Activated T-cell treated with anti-CD3 and anti-CD28 coated beads, Interleukin-2, amount 50 U/mL, for 72 hours (primary cell): Measurements from ENCODE around the gene ITGB2. TPM values are rescaled to one million over a fixed set of nuclear protein-coding genes. Genes with fewer than 3 reads are reported as not detected.

Source experiments
- ATAC-seq, 2 donors: fragments of 150-1000 bp; cut with Tn5 transposase; replicated peaks in 1 of 2; 2 replicates each; pipeline ENCODE4 v1.10.0; 2021; ENCODE audit warnings: moderate library complexity in 2 of 2, mild to moderate bottlenecking in 1 of 2
- DNase-seq, 2 donors: peaks; one replicate each; pipeline ENCODE4 v3.0.0; 2021 to 2022; ENCODE audit warnings: mixed read lengths in 1 of 2
- H3K27ac Mint-ChIP-seq: one replicate; pipeline ENCODE4 v1.8.0; 2022; ENCODE audit warnings: mild to moderate bottlenecking, moderate library complexity, mixed read lengths
- H3K27me3 Mint-ChIP-seq: one replicate; pipeline ENCODE4 v1.8.0; 2022; ENCODE audit warnings: low read depth, mixed read lengths
- H3K36me3 Mint-ChIP-seq, 2 donors: one replicate each; pipeline ENCODE4 v1.8.0; 2022; ENCODE audit warnings: mixed read lengths in 2 of 2, mild to moderate bottlenecking in 1 of 2; ENCODE audit not compliant: insufficient read depth in 2 of 2
- H3K4me1 Mint-ChIP-seq: one replicate; pipeline ENCODE4 v1.8.0; 2022; ENCODE audit warnings: low read depth, mixed read lengths
- H3K4me3 Mint-ChIP-seq, 2 donors: one replicate each; pipeline ENCODE4 v1.8.0; 2022; ENCODE audit warnings: mild to moderate bottlenecking in 2 of 2, mixed read lengths in 2 of 2, moderate library complexity in 2 of 2
- H3K9me3 Mint-ChIP-seq, 2 donors: one replicate each; pipeline ENCODE4 v1.8.0; 2022; ENCODE audit warnings: mixed read lengths in 2 of 2
- total RNA-seq, 2 donors: library from RNA; stranded (reverse); gene quantifications; one replicate each; pipeline ENCODE4 v1.2.3, GENCODE V29; 2022

Gene ITGB2
- total RNA-seq, 2 donors from 2014 or later = 248 to 287 TPM

- no peak for ATAC-seq
- Mint-ChIP-seq H3K27ac (no peak overlapping the region), H3K36me3 (no peaks in the 10 kb centered on the region), H3K9me3 (no peaks in the 10 kb centered on the region), H3K4me3 (no peak overlapping the region), H3K27me3 (no peaks in the 10 kb centered on the region), H3K4me1 (peaks cover 9% of the 10 kb centered on the region)
- no peak for DNase-seq
Observed at GRCh38 chr21:44842721-44843445, 77.8 kb downstream of the ITGB2 start.

GRCh38 chr21:44842087-44842486 is 78.6 kb downstream of the ITGB2 start:
- H3K4me3 Mint-ChIP-seq = no peak overlapping the region
- ATAC-seq (no peak), DNase-seq (no peak)
- peaks cover 9% of the 10 kb centered on the region for H3K4me1 Mint-ChIP-seq
- no peak overlapping the region for H3K27ac Mint-ChIP-seq
- H3K9me3 Mint-ChIP-seq = no peaks in the 10 kb centered on the region
- H3K36me3 Mint-ChIP-seq = no peaks in the 10 kb centered on the region
- H3K27me3 Mint-ChIP-seq = no peaks in the 10 kb centered on the region

GRCh38 chr21:44840771-44841170 is 79.9 kb downstream of the ITGB2 start:
- DNase-seq = no peak
- no peaks in the 10 kb centered on the region for H3K36me3 Mint-ChIP-seq
- H3K9me3 Mint-ChIP-seq = no peaks in the 10 kb centered on the region
- H3K27me3 Mint-ChIP-seq = no peaks in the 10 kb centered on the region
- H3K4me1 Mint-ChIP-seq = no peaks in the 10 kb centered on the region
- no peak overlapping the region for H3K4me3 Mint-ChIP-seq
- ATAC-seq = no peak
- H3K27ac Mint-ChIP-seq = no peak overlapping the region

GRCh38 chr21:44838951-44839350 is 81.7 kb downstream of the ITGB2 start:
- DNase-seq (no peak), ATAC-seq (no peak)
- H3K4me1 Mint-ChIP-seq = no peaks in the 10 kb centered on the region
- no peak overlapping the region for H3K27ac Mint-ChIP-seq
- no peaks in the 10 kb centered on the region for H3K36me3 Mint-ChIP-seq
- H3K4me3 Mint-ChIP-seq = no peak overlapping the region
- no peaks in the 10 kb centered on the region for H3K9me3 Mint-ChIP-seq
- H3K27me3 Mint-ChIP-seq = no peaks in the 10 kb centered on the region

GRCh38 chr21:44838039-44838895 is 82.4 kb downstream of the ITGB2 start:
- DNase-seq (no peak), ATAC-seq (no peak)
- no peak overlapping the region for H3K4me3 Mint-ChIP-seq
- no peaks in the 10 kb centered on the region for H3K27me3 Mint-ChIP-seq
- no peaks in the 10 kb centered on the region for H3K4me1 Mint-ChIP-seq
- H3K27ac Mint-ChIP-seq = no peak overlapping the region
- no peaks in the 10 kb centered on the region for H3K9me3 Mint-ChIP-seq
- no peaks in the 10 kb centered on the region for H3K36me3 Mint-ChIP-seq

- Mint-ChIP-seq H3K9me3 (no peaks in the 10 kb centered on the region), H3K27me3 (no peaks in the 10 kb centered on the region), H3K4me1 (no peaks in the 10 kb centered on the region), H3K27ac (no peak overlapping the region), H3K4me3 (no peak overlapping the region), H3K36me3 (no peaks in the 10 kb centered on the region)
- no peak for ATAC-seq
- no peak for DNase-seq
Observed at GRCh38 chr21:44837537-44837936, 83.2 kb downstream of the ITGB2 start.

GRCh38 chr21:44836666-44837471 is 83.8 kb downstream of the ITGB2 start:
- DNase-seq (no peak), ATAC-seq (no peak)
- Mint-ChIP-seq H3K4me3 (no peak overlapping the region), H3K9me3 (no peaks in the 10 kb centered on the region), H3K36me3 (no peaks in the 10 kb centered on the region), H3K27me3 (no peaks in the 10 kb centered on the region), H3K4me1 (no peaks in the 10 kb centered on the region), H3K27ac (no peak overlapping the region)

- Mint-ChIP-seq H3K27ac (no peak overlapping the region), H3K4me3 (no peak overlapping the region), H3K4me1 (peaks cover 3% of the 10 kb centered on the region), H3K9me3 (no peaks in the 10 kb centered on the region), H3K36me3 (no peaks in the 10 kb centered on the region), H3K27me3 (no peaks in the 10 kb centered on the region)
- ATAC-seq = no peak
- DNase-seq = no peak
Observed at GRCh38 chr21:44836349-44836665, 84.4 kb downstream of the ITGB2 start.

Other genes with a start within 250 kb of the ITGB2 start
- not detected for gene KRTAP12-1, start 238.7 kb downstream of the ITGB2 start, total RNA-seq
- not detected for gene KRTAP10-12, start 223.7 kb downstream of the ITGB2 start, total RNA-seq
- not detected for gene TSPEAR, start 209.3 kb downstream of the ITGB2 start, total RNA-seq
- 10 to 100 TPM; 85.2 to 95.6 TPM for gene UBE2G2, start 119.1 kb downstream of the ITGB2 start, total RNA-seq
- 10 to 100 TPM; 60.1 to 67.8 TPM for gene SUMO3, start 102.8 kb downstream of the ITGB2 start, total RNA-seq
- gene PTTG1IP, start 47.2 kb downstream of the ITGB2 start, total RNA-seq = 10 to 100 TPM; 63.9 to 70.5 TPM
- 10 to 100 TPM; 38.7 to 48.9 TPM for gene SLX9, start 19.1 kb upstream of the ITGB2 start, total RNA-seq
- 10 to 100 TPM; 41.7 to 45.3 TPM for gene ADARB1, start 153.7 kb upstream of the ITGB2 start, total RNA-seq